ENCODE measurements around the gene MAP3K4.

MAP3K4 gene

DNA sequence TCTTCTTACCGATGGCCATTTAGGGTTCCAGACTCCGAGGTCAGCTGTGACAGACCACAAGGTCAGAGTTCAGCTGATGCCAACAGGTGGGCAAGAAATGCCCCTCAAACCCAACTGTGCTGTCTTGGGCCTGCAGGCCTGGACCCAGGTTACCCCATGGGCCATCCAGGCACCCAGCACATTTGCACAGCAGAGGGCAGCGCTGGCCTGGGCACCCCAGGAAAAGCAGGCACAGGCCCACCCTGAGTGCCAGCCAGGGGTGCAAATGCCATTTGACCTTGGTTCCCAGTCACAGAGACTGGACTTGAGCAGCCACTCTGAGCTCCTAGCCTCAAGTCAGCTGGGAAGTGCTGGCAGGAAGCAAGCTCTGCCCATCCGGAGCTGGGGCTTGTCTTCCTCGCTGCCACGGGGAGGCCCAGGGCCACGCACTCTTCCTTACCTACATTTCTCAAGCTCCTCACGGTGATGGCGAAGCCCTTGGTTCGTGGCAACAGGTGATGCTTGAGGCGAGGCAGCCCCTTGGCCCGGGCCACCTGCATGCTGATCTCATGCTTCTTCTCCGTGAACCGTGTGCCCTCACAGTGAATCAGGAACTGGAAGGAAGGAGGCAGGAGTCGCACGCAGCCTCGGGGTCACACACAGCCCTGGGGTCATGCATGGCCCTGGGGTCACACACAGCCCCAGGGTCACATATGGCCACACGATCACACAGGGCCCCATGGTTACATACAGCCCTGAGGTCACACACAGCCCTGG is 161.5 kb downstream of the MAP3K4 start:
- peak; percentile 11 for DNase-seq

DNA sequence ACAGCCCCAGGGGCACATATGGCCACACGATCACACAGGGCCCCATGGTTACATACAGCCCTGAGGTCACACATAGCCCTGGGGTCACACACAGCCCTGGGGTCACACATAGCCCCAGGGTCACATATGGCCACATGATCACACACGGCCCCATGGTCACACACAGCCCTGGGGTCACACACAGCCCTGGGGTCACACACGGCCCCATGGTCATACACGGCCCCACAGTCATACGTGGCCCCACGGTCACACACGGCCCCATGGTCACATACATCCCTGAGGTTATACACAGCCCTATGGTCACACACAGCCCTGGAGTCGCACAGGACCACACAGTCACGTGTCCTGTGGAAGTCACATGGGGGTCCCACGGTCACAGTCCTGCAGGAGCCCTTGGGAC is 162.2 kb downstream of the MAP3K4 start:
- no peak for DNase-seq

- no peak for DNase-seq
Observed at GRCh38 chr6:161154796-161155335, 163.3 kb downstream of the MAP3K4 start.

DNA sequence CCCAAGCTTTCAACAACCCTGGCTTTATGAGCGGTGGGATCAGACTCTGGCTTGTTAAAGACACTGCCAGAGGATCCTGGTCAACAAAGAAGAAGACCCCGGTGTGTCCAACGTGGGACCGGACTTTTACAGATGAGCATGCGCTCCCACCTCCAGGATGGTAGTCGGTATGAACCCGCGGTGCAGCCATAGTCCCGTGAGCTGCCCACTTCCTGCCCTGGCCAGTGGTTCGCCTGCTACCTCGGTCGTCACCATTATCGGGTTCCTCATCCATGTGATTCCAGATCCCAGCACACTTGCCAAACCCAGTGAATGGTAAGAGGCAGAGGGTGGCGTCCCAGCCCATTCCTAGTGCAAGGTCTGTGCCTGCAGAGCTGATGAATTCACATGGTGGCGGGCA is 169.6 kb downstream of the MAP3K4 start:
- DNase-seq = no peak

- no peak for DNase-seq
Observed at GRCh38 chr6:161161889-161162624, 170.5 kb downstream of the MAP3K4 start.

GRCh38 chr6:161162722-161163121 is 171.2 kb downstream of the MAP3K4 start:
- DNase-seq = no peak

- DNase-seq = no peak
Observed at GRCh38 chr6:161163466-161164181, 172.1 kb downstream of the MAP3K4 start.

GRCh38 chr6:161164182-161164625 is 172.6 kb downstream of the MAP3K4 start:
- DNase-seq = no peak

DNA sequence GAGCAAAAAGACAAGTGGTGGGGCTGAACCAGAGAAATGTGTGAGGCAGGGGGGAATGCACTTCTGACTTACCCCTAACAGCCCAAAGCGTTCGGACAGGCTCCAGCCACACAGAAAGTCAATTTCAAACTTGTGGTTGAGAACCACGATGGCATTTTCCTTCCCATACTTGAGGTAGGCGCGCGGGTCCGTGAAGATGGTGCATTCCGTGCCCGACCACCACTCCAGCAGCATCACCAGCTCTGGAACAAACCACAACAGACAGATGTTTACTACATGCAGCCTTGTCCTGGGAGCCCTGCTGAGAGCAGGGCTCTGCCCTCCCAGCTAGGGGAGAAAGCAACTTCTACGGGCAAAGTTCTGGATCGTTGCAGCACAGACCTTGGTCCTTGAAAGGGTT is 174.6 kb downstream of the MAP3K4 start:
- no peak for DNase-seq

- no peak for DNase-seq
Observed at GRCh38 chr6:161166677-161167076, 175.1 kb downstream of the MAP3K4 start.
